Measurements from ENCODE around the gene TAF1A.

TAF1A gene

GRCh38 chr1:222529916-222530315 lies 59.8 kb downstream of the TAF1A start:
- TF ChIP-seq SIN3A (IDR thresholded peaks at IDR 0.05; ENCODE audit: borderline replicate concordance, insufficient read depth, low read length) (no peak), POLR2AphosphoS5 (IDR thresholded peaks at IDR 0.05; ENCODE audit: low read depth, low read length) (no peak), TAF1 (IDR thresholded peaks at IDR 0.05; ENCODE audit: borderline replicate concordance, insufficient read depth, low read length) (no peak), FOXP2 (optimal IDR thresholded peaks at IDR 0.05; ENCODE audit: borderline replicate concordance, extremely low read depth, extremely low read length, insufficient read depth) (no peak), REST (IDR thresholded peaks at IDR 0.05; ENCODE audit: insufficient read depth in 1 of 2, low read depth in 2 of 2, low read length in 2 of 2) (no peak)

GRCh38 chr1:222529181-222529580 lies 60.6 kb downstream of the TAF1A start:
- TF ChIP-seq REST (IDR thresholded peaks at IDR 0.05; ENCODE audit: insufficient read depth in 1 of 2, low read depth in 2 of 2, low read length in 2 of 2) = no peak
- no peak for TF ChIP-seq POLR2AphosphoS5 (IDR thresholded peaks at IDR 0.05; ENCODE audit: low read depth, low read length)
- no peak for TF ChIP-seq TAF1 (IDR thresholded peaks at IDR 0.05; ENCODE audit: borderline replicate concordance, insufficient read depth, low read length)
- no peak for TF ChIP-seq SIN3A (IDR thresholded peaks at IDR 0.05; ENCODE audit: borderline replicate concordance, insufficient read depth, low read length)
- no peak for TF ChIP-seq FOXP2 (optimal IDR thresholded peaks at IDR 0.05; ENCODE audit: borderline replicate concordance, extremely low read depth, extremely low read length, insufficient read depth)

GRCh38 chr1:222525951-222526350 lies 63.8 kb downstream of the TAF1A start:
- TF ChIP-seq TAF1 (IDR thresholded peaks at IDR 0.05; ENCODE audit: borderline replicate concordance, insufficient read depth, low read length) (no peak), POLR2AphosphoS5 (IDR thresholded peaks at IDR 0.05; ENCODE audit: low read depth, low read length) (no peak), SIN3A (IDR thresholded peaks at IDR 0.05; ENCODE audit: borderline replicate concordance, insufficient read depth, low read length) (no peak), REST (IDR thresholded peaks at IDR 0.05; ENCODE audit: insufficient read depth in 1 of 2, low read depth in 2 of 2, low read length in 2 of 2) (no peak), FOXP2 (optimal IDR thresholded peaks at IDR 0.05; ENCODE audit: borderline replicate concordance, extremely low read depth, extremely low read length, insufficient read depth) (no peak)

- TF ChIP-seq SIN3A (IDR thresholded peaks at IDR 0.05; ENCODE audit: borderline replicate concordance, insufficient read depth, low read length) (no peak), POLR2AphosphoS5 (IDR thresholded peaks at IDR 0.05; ENCODE audit: low read depth, low read length) (no peak), FOXP2 (optimal IDR thresholded peaks at IDR 0.05; ENCODE audit: borderline replicate concordance, extremely low read depth, extremely low read length, insufficient read depth) (no peak), REST (IDR thresholded peaks at IDR 0.05; ENCODE audit: insufficient read depth in 1 of 2, low read depth in 2 of 2, low read length in 2 of 2) (no peak), TAF1 (IDR thresholded peaks at IDR 0.05; ENCODE audit: borderline replicate concordance, insufficient read depth, low read length) (no peak)
Observed at GRCh38 chr1:222523852-222524251, 65.9 kb downstream of the TAF1A start.

Data from PFSK-1 (cell line).